HepG2 (cell line): Measurements from ENCODE around the gene METTL27. TPM values are rescaled to one million over a fixed set of nuclear protein-coding genes. Genes with fewer than 3 reads are reported as not detected.

Experiments
- AFF4 ChIP-seq: sonication (generic); formaldehyde crosslinking; IDR thresholded peaks from 2 replicates; pipeline ENCODE4 v1.4.0; 2020; ENCODE audit warnings: missing genetic modification reagents
- ELF4 ChIP-seq: sonication (generic); formaldehyde crosslinking; IDR thresholded peaks from 2 replicates; pipeline ENCODE4 v1.5.0; 2020; ENCODE audit warnings: missing genetic modification reagents, mild to moderate bottlenecking, moderate library complexity, borderline replicate concordance
- HDAC6 ChIP-seq: fragments of 200-600 bp; sonication (generic); IDR thresholded peaks from 2 replicates; pipeline ENCODE4 v1.7.0; 2017; ENCODE audit warnings: mild to moderate bottlenecking, antibody characterized with exemption, low read length, low read depth
- HMGA1 ChIP-seq: sonication (generic); formaldehyde crosslinking; conservative IDR thresholded peaks from 2 replicates; pipeline ENCODE4 v1.4.0; 2020; ENCODE audit warnings: missing genetic modification reagents
- LBX2 ChIP-seq: sonication (generic); formaldehyde crosslinking; IDR thresholded peaks from 2 replicates; pipeline ENCODE4 v1.5.0; 2020; ENCODE audit warnings: missing genetic modification reagents, mild to moderate bottlenecking, borderline replicate concordance
- MIER3 ChIP-seq: IDR thresholded peaks from 2 replicates; pipeline ENCODE4 v1.6.1; 2016; ENCODE audit warnings: missing compliant biosample characterization, borderline replicate concordance
- PPARG ChIP-seq: conservative IDR thresholded peaks from 2 replicates; pipeline ENCODE4 v1.6.1; 2016; ENCODE audit warnings: missing biosample characterization, missing genetic modification reagents
- REL ChIP-seq: sonication (generic); formaldehyde crosslinking; conservative IDR thresholded peaks from 2 replicates; pipeline ENCODE4 v1.8.0; 2022; ENCODE audit warnings: mild to moderate bottlenecking, missing genetic modification reagents, moderate library complexity
- SALL1 ChIP-seq: sonication (generic); formaldehyde crosslinking; IDR thresholded peaks from 2 replicates; pipeline ENCODE4 v1.8.0; 2022; ENCODE audit warnings: mild to moderate bottlenecking, missing genetic modification reagents
- SMAD9 ChIP-seq: sonication (generic); formaldehyde crosslinking; IDR thresholded peaks from 2 replicates; pipeline ENCODE4 v1.5.1; 2020; ENCODE audit warnings: mild to moderate bottlenecking, missing genetic modification reagents
- SNAPC2 ChIP-seq: sonication (generic); formaldehyde crosslinking; IDR thresholded peaks from 2 replicates; pipeline ENCODE4 v1.8.1; 2022; ENCODE audit warnings: mild to moderate bottlenecking, missing genetic modification reagents
- TIGD3 ChIP-seq: sonication (generic); formaldehyde crosslinking; IDR thresholded peaks from 2 replicates; pipeline ENCODE4 v1.5.1; 2020; ENCODE audit warnings: mild to moderate bottlenecking, missing genetic modification reagents, borderline replicate concordance
- YY1 ChIP-seq: IDR thresholded peaks from 2 replicates; pipeline ENCODE4 v1.6.1; 2011; ENCODE audit warnings: low read length, low read depth, moderate library complexity, mild to moderate bottlenecking; ENCODE audit not compliant: insufficient read depth, insufficient replicate concordance
- ZIK1 ChIP-seq: sonication (generic); formaldehyde crosslinking; IDR thresholded peaks from 2 replicates; pipeline ENCODE4 v1.5.0; 2020; ENCODE audit warnings: mild to moderate bottlenecking, low read depth, missing genetic modification reagents, borderline replicate concordance
- ZNF180 ChIP-seq: sonication (generic); formaldehyde crosslinking; IDR thresholded peaks from 2 replicates; pipeline ENCODE4 v1.4.0; 2020; ENCODE audit warnings: low read depth, missing genetic modification reagents, borderline replicate concordance
- ZNF383 ChIP-seq: sonication (generic); formaldehyde crosslinking; IDR thresholded peaks from 2 replicates; pipeline ENCODE4 v1.4.0; 2020; ENCODE audit warnings: missing genetic modification reagents, mild to moderate bottlenecking, borderline replicate concordance
- ZNF430 ChIP-seq: sonication (generic); formaldehyde crosslinking; IDR thresholded peaks from 2 replicates; pipeline ENCODE4 v1.9.0; 2021; ENCODE audit warnings: mild to moderate bottlenecking, missing genetic modification reagents
- ZNF446 ChIP-seq: sonication (generic); formaldehyde crosslinking; IDR thresholded peaks from 2 replicates; pipeline ENCODE4 v1.5.0; 2020; ENCODE audit warnings: mild to moderate bottlenecking, missing genetic modification reagents
- ZNF629 ChIP-seq: sonication (generic); formaldehyde crosslinking; conservative IDR thresholded peaks from 2 replicates; pipeline ENCODE4 v1.5.0; 2020; ENCODE audit warnings: missing genetic modification reagents
- polyA plus RNA-seq, 8 experiments: library from polyadenylated mRNA; depleted of rRNA in 3 of 8; stranded (reverse) in 7 of 8; unstranded in 1 of 8; fragments of >200 nt; fragmentation: Illumina TruSeq in 4 of 8; extraction: Trizol in 4 of 8; gene quantifications; 2 replicates each; pipeline versions ENCODE4 v1.2.1 to v1.2.3, GENCODE V29; 2011 to 2016; ENCODE audit warnings: low read depth in 4 of 8, missing spikeins in 1 of 8, mixed read lengths in 1 of 8; ENCODE audit not compliant: insufficient read depth in 1 of 8
- total RNA-seq, 5 experiments: library from RNA; depleted of rRNA; stranded (reverse); fragments of >200 nt; fragmentation: Illumina TruSeq; extraction: Trizol; gene quantifications; 2 replicates each; pipeline ENCODE4 v1.2.3, GENCODE V29; 2016; ENCODE audit warnings: low read depth in 1 of 5
- TF ChIP-seq, protein P1 (sequence below): sonication (generic); formaldehyde crosslinking; IDR thresholded peaks from 2 replicates; pipeline ENCODE4 v1.5.0; 2020; ENCODE audit warnings: mild to moderate bottlenecking, missing genetic modification reagents, moderate library complexity
- TF ChIP-seq, protein P2 (sequence below): conservative IDR thresholded peaks from 2 replicates; pipeline ENCODE4 v1.6.1; 2018; ENCODE audit warnings: missing genetic modification reagents

METTL27 gene
- total and polyA plus RNA-seq, 2 of the 13 experiments (the other 11 are each of a cell fraction or from before 2014, with no cell fraction given), result 2.0 to 3.0 TPM

GRCh38 chr7:73829921-73830680, 12.2 kb downstream of the METTL27 start (continued):
- TF ChIP-seq, protein P1, sequence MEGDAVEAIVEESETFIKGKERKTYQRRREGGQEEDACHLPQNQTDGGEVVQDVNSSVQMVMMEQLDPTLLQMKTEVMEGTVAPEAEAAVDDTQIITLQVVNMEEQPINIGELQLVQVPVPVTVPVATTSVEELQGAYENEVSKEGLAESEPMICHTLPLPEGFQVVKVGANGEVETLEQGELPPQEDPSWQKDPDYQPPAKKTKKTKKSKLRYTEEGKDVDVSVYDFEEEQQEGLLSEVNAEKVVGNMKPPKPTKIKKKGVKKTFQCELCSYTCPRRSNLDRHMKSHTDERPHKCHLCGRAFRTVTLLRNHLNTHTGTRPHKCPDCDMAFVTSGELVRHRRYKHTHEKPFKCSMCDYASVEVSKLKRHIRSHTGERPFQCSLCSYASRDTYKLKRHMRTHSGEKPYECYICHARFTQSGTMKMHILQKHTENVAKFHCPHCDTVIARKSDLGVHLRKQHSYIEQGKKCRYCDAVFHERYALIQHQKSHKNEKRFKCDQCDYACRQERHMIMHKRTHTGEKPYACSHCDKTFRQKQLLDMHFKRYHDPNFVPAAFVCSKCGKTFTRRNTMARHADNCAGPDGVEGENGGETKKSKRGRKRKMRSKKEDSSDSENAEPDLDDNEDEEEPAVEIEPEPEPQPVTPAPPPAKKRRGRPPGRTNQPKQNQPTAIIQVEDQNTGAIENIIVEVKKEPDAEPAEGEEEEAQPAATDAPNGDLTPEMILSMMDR (CRISPR knock-in tag), result peak; percentile 57
- TF ChIP-seq AFF4 (CRISPR knock-in tag) (no peak; the same call in 1 of the 2 replicates), MIER3 (CRISPR knock-in tag) (0 out of 2 replicates have a peak, but pooled peaks have one; percentile 38), PPARG (CRISPR knock-in tag) (no peak; the same call in 1 of the 2 replicates), YY1 (no peak), SMAD9 (CRISPR knock-in tag) (no peak), TIGD3 (CRISPR knock-in tag) (no peak), ZNF629 (CRISPR knock-in tag) (peak; percentile 27; the same call in 1 of the 2 replicates), HMGA1 (no peak), SALL1 (CRISPR knock-in tag) (no peak), ELF4 (no peak), ZIK1 (CRISPR knock-in tag) (no peak), ZNF180 (CRISPR knock-in tag) (no peak), ZNF446 (CRISPR knock-in tag) (no peak), HDAC6 (no peak), LBX2 (CRISPR knock-in tag) (no peak), ZNF383 (CRISPR knock-in tag) (no peak), SNAPC2 (no peak), REL (CRISPR knock-in tag) (no peak), ZNF430 (CRISPR knock-in tag) (no peak)
- TF ChIP-seq, protein P2, sequence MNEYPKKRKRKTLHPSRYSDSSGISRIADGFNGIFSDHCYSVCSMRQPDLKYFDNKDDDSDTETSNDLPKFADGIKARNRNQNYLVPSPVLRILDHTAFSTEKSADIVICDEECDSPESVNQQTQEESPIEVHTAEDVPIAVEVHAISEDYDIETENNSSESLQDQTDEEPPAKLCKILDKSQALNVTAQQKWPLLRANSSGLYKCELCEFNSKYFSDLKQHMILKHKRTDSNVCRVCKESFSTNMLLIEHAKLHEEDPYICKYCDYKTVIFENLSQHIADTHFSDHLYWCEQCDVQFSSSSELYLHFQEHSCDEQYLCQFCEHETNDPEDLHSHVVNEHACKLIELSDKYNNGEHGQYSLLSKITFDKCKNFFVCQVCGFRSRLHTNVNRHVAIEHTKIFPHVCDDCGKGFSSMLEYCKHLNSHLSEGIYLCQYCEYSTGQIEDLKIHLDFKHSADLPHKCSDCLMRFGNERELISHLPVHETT (CRISPR knock-in tag), result no peak
